Measurements from ENCODE around the gene TMPRSS11D. TPM values are rescaled to one million over a fixed set of nuclear protein-coding genes. Genes with fewer than 3 reads are reported as not detected.

TMPRSS11D gene
- total and polyA plus RNA-seq, 2 of the 8 experiments (the other 6 are each of a cell fraction or from before 2014, with no cell fraction given): not detected

- FAIRE-seq: no peak
- no peaks in the 10 kb centered on the region for H3K79me1 ChIP-seq (ENCODE audit: low read depth, low read length)
- no peak overlapping the region for H2BK20ac ChIP-seq (ENCODE audit: low read length)
- H4K5ac ChIP-seq (ENCODE audit: insufficient read length, low read depth, low read length): no peak overlapping the region
- no peak overlapping the region for H2AFZ ChIP-seq (ENCODE audit: low read length)
- ChIA-PET POLR2A (ENCODE audit: partially characterized antibody) (no interaction called here), CTCF (ENCODE audit: partially characterized antibody) (interaction anchor here (1.3 to 6.1 kb wide), 3 partner anchors 14 to 280 kb away, joined by 3 to 56 read pairs (median 7); no protein-coding TSS in a partner anchor)
- TF ChIP-seq CHD1 (IDR thresholded peaks at IDR 0.05; ENCODE audit: low read depth, low read length) (no peak), BACH1 (IDR thresholded peaks at IDR 0.05; ENCODE audit: low read length) (no peak)
- TF ChIP-seq, protein P1, sequence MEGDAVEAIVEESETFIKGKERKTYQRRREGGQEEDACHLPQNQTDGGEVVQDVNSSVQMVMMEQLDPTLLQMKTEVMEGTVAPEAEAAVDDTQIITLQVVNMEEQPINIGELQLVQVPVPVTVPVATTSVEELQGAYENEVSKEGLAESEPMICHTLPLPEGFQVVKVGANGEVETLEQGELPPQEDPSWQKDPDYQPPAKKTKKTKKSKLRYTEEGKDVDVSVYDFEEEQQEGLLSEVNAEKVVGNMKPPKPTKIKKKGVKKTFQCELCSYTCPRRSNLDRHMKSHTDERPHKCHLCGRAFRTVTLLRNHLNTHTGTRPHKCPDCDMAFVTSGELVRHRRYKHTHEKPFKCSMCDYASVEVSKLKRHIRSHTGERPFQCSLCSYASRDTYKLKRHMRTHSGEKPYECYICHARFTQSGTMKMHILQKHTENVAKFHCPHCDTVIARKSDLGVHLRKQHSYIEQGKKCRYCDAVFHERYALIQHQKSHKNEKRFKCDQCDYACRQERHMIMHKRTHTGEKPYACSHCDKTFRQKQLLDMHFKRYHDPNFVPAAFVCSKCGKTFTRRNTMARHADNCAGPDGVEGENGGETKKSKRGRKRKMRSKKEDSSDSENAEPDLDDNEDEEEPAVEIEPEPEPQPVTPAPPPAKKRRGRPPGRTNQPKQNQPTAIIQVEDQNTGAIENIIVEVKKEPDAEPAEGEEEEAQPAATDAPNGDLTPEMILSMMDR (IDR thresholded peaks at IDR 0.05; ENCODE audit: control extremely low read depth in 1 of 3, insufficient read depth in 1 of 3, low read depth in 1 of 3, low read length in 3 of 3): 0 out of 4 replicates have a peak, but pooled peaks of 1 of the 3 experiments have one; percentile 6
- H4K8ac ChIP-seq (ENCODE audit: extremely low read depth, insufficient read depth, low read length): no peak overlapping the region
- H3K14ac ChIP-seq (ENCODE audit: insufficient read length): no peak overlapping the region
- H2BK120ac ChIP-seq (replicated peaks; ENCODE audit: low read depth, low read length): no peak overlapping the region
- no peak overlapping the region for H3K27ac ChIP-seq (ENCODE audit: low read depth, low read length)
- H3K23ac ChIP-seq (ENCODE audit: insufficient read length): no peak overlapping the region
- H2BK5ac ChIP-seq (ENCODE audit: low read depth, low read length): no peak overlapping the region
- no peaks in the 10 kb centered on the region for H3K79me2 ChIP-seq (ENCODE audit: control insufficient read depth in 1 of 2, insufficient read depth in 2 of 2, low read length in 2 of 2)
- H3K4me3 ChIP-seq (ENCODE audit: extremely low read depth in 1 of 4, insufficient read depth in 2 of 4, low read depth in 3 of 4, low read length in 4 of 4): no peak overlapping the region
- WGBS, 2 experiments (ENCODE audit: extremely low coverage in 1 of 2, insufficient coverage in 1 of 2, insufficient read length in 1 of 2, insufficient replicate concordance in 2 of 2, low coverage in 1 of 2, low lambda C conversion rate in 2 of 2, missing lambda C conversion rate in 1 of 2): 94% methylated on average over 16 of the region's 26 CpGs; no CpG with 5 or more reads in 1 of the 2 experiments
- no peak overlapping the region for H3K18ac ChIP-seq (ENCODE audit: extremely low read depth, low read length)
- H3K4me2 ChIP-seq (ENCODE audit: insufficient read depth in 1 of 2, low read depth in 2 of 2, low read length in 2 of 2): no peak overlapping the region
- peaks cover 0 to 1% (median 0%) of the 10 kb centered on the region in 4 experiments; a peak in 1 of 7 replicates for H3K27me3 ChIP-seq (replicated peaks in 1 of 4; ENCODE audit: control insufficient read depth in 3 of 4, extremely low read depth in 1 of 4, insufficient read depth in 3 of 4, low read length in 3 of 4)
- H3K9me3 ChIP-seq (ENCODE audit: insufficient read depth in 2 of 2, low read depth in 1 of 2, low read length in 1 of 2): peaks cover 0 to 7% of the 10 kb centered on the region in 2 experiments; a peak in 1 of 4 replicates
- no peaks in the 10 kb centered on the region for H3K23me2 ChIP-seq (ENCODE audit: low read depth, low read length)
- no peak for DNase-seq (ENCODE audit: low read depth in 1 of 2, low spot score in 2 of 2)
- H2BK15ac ChIP-seq (ENCODE audit: low read length): no peak overlapping the region
- H3K4ac ChIP-seq (replicated peaks; ENCODE audit: insufficient read length, low read depth, low read length): no peak overlapping the region
- H3K56ac ChIP-seq (replicated peaks; ENCODE audit: insufficient read length, low read depth, low read length): no peak overlapping the region
- no peaks in the 10 kb centered on the region; a peak in 1 of 7 replicates for H3K4me1 ChIP-seq (replicated peaks in 1 of 4; ENCODE audit: control insufficient read depth in 3 of 4, insufficient read depth in 4 of 4, low read length in 3 of 4)
- no peak overlapping the region for H2AK5ac ChIP-seq (ENCODE audit: low read depth, low read length)
- no peaks in the 10 kb centered on the region for H3K36me3 ChIP-seq (ENCODE audit: control insufficient read depth in 2 of 4, insufficient read depth in 4 of 4, low read length in 3 of 4)
- no peak overlapping the region for H4K91ac ChIP-seq (replicated peaks; ENCODE audit: insufficient read length, low read length)
- no peak overlapping the region for H3K9ac ChIP-seq (replicated peaks in 1 of 4; ENCODE audit: extremely low read depth in 1 of 4, low read depth in 3 of 4, low read length in 3 of 4)
- H2BK12ac ChIP-seq (ENCODE audit: low read depth, low read length): no peak overlapping the region
- no peaks in the 10 kb centered on the region for H4K20me1 ChIP-seq (replicated peaks in 1 of 2; ENCODE audit: control insufficient read depth in 1 of 2, insufficient read depth in 2 of 2, low read length in 2 of 2)
Measured at GRCh38 chr4:67896421-67897065, 12.7 kb upstream of the TMPRSS11D start.
